Measurements from ENCODE around the gene SH2D6.
"Not testable (repeated sequence)": the region's sequence is repeated elsewhere in the genome, so short reads cannot be mapped to it uniquely, and the experiment has no call there.

Gene SH2D6

DNA sequence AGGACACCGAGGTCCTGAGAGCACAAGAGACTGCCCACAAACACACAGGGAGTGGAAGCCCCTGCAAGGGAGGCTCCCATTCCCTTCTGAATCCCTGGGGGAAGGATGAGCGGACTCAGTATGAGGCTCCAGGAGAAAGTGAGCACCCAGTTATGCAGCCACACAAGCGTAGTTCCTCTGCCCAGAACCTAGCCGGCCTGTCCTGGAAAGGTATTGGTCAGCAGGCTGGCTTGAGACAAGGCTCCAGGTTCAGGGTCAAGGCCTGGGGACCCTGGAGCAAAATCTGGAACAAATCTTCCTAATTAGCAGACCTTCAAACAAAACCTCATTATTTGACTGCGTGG, 7.1 kb upstream of the SH2D6 start:
- no peak for TF ChIP-seq GABPA (IDR thresholded peaks at IDR 0.05; ENCODE audit: low read depth)
- TF ChIP-seq SPI1 (IDR thresholded peaks at IDR 0.05; ENCODE audit: borderline replicate concordance, low read depth), result no peak
- no peak for TF ChIP-seq POLR2AphosphoS5 (IDR thresholded peaks at IDR 0.05; ENCODE audit: low read depth)
- Histone ChIP-seq H3K4me3 (replicated peaks; ENCODE audit: insufficient read depth, low read length) (no peak overlapping the region), H3K27me3 (ENCODE audit: insufficient read depth, poor library complexity, severe bottlenecking) (no peaks in the 10 kb centered on the region), H3K27ac (replicated peaks) (no peak overlapping the region)
- DNase-seq (ENCODE audit: low read depth in 1 of 2, low spot score in 1 of 2), result no peak

GRCh38 chr2:85413592-85414420, 4.7 kb upstream of the SH2D6 start:
- H3K27ac ChIP-seq (replicated peaks), result no peak overlapping the region
- no peak for DNase-seq (ENCODE audit: low read depth in 1 of 2, low spot score in 1 of 2)
- TF ChIP-seq SPI1 (IDR thresholded peaks at IDR 0.05; ENCODE audit: borderline replicate concordance, low read depth), result no peak
- TF ChIP-seq POLR2AphosphoS5 (IDR thresholded peaks at IDR 0.05; ENCODE audit: low read depth), result no peak
- TF ChIP-seq CTCF (IDR thresholded peaks at IDR 0.05; ENCODE audit: insufficient read depth, low read length), result no peak
- TF ChIP-seq, protein P1, sequence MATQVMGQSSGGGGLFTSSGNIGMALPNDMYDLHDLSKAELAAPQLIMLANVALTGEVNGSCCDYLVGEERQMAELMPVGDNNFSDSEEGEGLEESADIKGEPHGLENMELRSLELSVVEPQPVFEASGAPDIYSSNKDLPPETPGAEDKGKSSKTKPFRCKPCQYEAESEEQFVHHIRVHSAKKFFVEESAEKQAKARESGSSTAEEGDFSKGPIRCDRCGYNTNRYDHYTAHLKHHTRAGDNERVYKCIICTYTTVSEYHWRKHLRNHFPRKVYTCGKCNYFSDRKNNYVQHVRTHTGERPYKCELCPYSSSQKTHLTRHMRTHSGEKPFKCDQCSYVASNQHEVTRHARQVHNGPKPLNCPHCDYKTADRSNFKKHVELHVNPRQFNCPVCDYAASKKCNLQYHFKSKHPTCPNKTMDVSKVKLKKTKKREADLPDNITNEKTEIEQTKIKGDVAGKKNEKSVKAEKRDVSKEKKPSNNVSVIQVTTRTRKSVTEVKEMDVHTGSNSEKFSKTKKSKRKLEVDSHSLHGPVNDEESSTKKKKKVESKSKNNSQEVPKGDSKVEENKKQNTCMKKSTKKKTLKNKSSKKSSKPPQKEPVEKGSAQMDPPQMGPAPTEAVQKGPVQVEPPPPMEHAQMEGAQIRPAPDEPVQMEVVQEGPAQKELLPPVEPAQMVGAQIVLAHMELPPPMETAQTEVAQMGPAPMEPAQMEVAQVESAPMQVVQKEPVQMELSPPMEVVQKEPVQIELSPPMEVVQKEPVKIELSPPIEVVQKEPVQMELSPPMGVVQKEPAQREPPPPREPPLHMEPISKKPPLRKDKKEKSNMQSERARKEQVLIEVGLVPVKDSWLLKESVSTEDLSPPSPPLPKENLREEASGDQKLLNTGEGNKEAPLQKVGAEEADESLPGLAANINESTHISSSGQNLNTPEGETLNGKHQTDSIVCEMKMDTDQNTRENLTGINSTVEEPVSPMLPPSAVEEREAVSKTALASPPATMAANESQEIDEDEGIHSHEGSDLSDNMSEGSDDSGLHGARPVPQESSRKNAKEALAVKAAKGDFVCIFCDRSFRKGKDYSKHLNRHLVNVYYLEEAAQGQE (IDR thresholded peaks at IDR 0.05; ENCODE audit: insufficient replicate concordance, low read depth), result no peak
- TF ChIP-seq GABPA (IDR thresholded peaks at IDR 0.05; ENCODE audit: low read depth), result no peak
- no peak overlapping the region for H3K4me3 ChIP-seq (replicated peaks; ENCODE audit: insufficient read depth, low read length)
- H3K27me3 ChIP-seq (ENCODE audit: insufficient read depth, poor library complexity, severe bottlenecking), result no peaks in the 10 kb centered on the region

- H3K27ac ChIP-seq (replicated peaks); DNase-seq (ENCODE audit: low read depth in 1 of 2, low spot score in 1 of 2); H3K27me3 ChIP-seq (ENCODE audit: insufficient read depth, poor library complexity, severe bottlenecking); H3K4me3 ChIP-seq (replicated peaks; ENCODE audit: insufficient read depth, low read length): not testable (repeated sequence)
Observed at GRCh38 chr2:85414421-85414759, 4.1 kb upstream of the SH2D6 start.

- no peak for DNase-seq (ENCODE audit: low read depth in 1 of 2, low spot score in 1 of 2)
- H3K27ac ChIP-seq (replicated peaks), result no peak overlapping the region
Observed at GRCh38 chr2:85414761-85415553, 3.6 kb upstream of the SH2D6 start.

More at GRCh38 chr2:85414761-85415553, 3.6 kb upstream of the SH2D6 start:
- TF ChIP-seq CTCF (IDR thresholded peaks at IDR 0.05; ENCODE audit: insufficient read depth, low read length), result no peak
- no peak for TF ChIP-seq POLR2AphosphoS5 (IDR thresholded peaks at IDR 0.05; ENCODE audit: low read depth)
- no peak for TF ChIP-seq SPI1 (IDR thresholded peaks at IDR 0.05; ENCODE audit: borderline replicate concordance, low read depth)
- TF ChIP-seq, protein P1 (IDR thresholded peaks at IDR 0.05; ENCODE audit: insufficient replicate concordance, low read depth), result no peak
- TF ChIP-seq GABPA (IDR thresholded peaks at IDR 0.05; ENCODE audit: low read depth), result no peak
- Histone ChIP-seq H3K27me3 (ENCODE audit: insufficient read depth, poor library complexity, severe bottlenecking) (no peaks in the 10 kb centered on the region), H3K4me3 (replicated peaks; ENCODE audit: insufficient read depth, low read length) (no peak overlapping the region)
